GM23338 (cell line): Measurements from ENCODE around the gene ANAPC4. TPM values are rescaled to one million over a fixed set of nuclear protein-coding genes. Genes with fewer than 3 reads are reported as not detected.
A peak's percentile ranks its signal among the peaks of the same experiment; 100 is the strongest.

Source experiments
- ATAC-seq: fragments of 200-7000 bp; cut with Tn5 transposase; 3 replicates; pipeline ENCODE4 v1.9.1; 2020
- DNase-seq: peaks from one replicate; pipeline ENCODE4 v3.0.0-alpha.2; 2015; ENCODE audit warnings: low spot score
- H2AFZ ChIP-seq: fragments of 200-600 bp; sonication (generic); 2 replicates; pipeline ENCODE4 v1.8.0; 2016; ENCODE audit warnings: antibody characterized with exemption, mild to moderate bottlenecking, moderate library complexity
- H3F3A ChIP-seq: fragments of 200-600 bp; sonication (generic); replicated peaks from 2 replicates; pipeline ENCODE4 v1.8.0; 2017; ENCODE audit warnings: antibody characterized with exemption, mixed run types, low read depth
- H3K27ac ChIP-seq: fragments of 200-600 bp; sonication (generic); 2 replicates; pipeline ENCODE4 v1.6.1; 2016; ENCODE audit warnings: low read depth
- H3K27me3 ChIP-seq: fragments of 200-600 bp; sonication (generic); 2 replicates; pipeline ENCODE4 v1.8.0; 2016; ENCODE audit warnings: mild to moderate bottlenecking, mixed run types, moderate library complexity; ENCODE audit not compliant: insufficient read depth
- H3K36me3 ChIP-seq: fragments of 200-600 bp; sonication (generic); 2 replicates; pipeline ENCODE4 v1.8.0; 2016; ENCODE audit warnings: mild to moderate bottlenecking; ENCODE audit not compliant: insufficient read depth
- H3K4me1 ChIP-seq: fragments of 200-600 bp; sonication (generic); 2 replicates; pipeline ENCODE4 v1.8.0; 2016; ENCODE audit warnings: mild to moderate bottlenecking, moderate library complexity; ENCODE audit not compliant: insufficient read depth
- H3K4me2 ChIP-seq: fragments of 200-600 bp; sonication (generic); 2 replicates; pipeline ENCODE4 v1.7.1; 2017; ENCODE audit warnings: mixed run types
- H3K4me3 ChIP-seq: fragments of 200-600 bp; sonication (generic); 2 replicates; pipeline ENCODE4 v1.6.1; 2016; ENCODE audit warnings: mixed run types
- H3K79me2 ChIP-seq: fragments of 200-600 bp; sonication (generic); replicated peaks from 2 replicates; pipeline ENCODE4 v1.8.0; 2017; ENCODE audit warnings: mild to moderate bottlenecking; ENCODE audit not compliant: insufficient read depth
- H3K9me2 ChIP-seq: fragments of 200-600 bp; sonication (generic); 2 replicates; pipeline ENCODE4 v1.8.0; 2017; ENCODE audit not compliant: insufficient read depth
- H4K20me1 ChIP-seq: fragments of 200-600 bp; sonication (generic); replicated peaks from 2 replicates; pipeline ENCODE4 v1.8.0; 2017; ENCODE audit warnings: mild to moderate bottlenecking; ENCODE audit not compliant: insufficient read depth
- H3K27ac Mint-ChIP-seq: 2 replicates; pipeline ENCODE4 v1.8.0; 2020; ENCODE audit warnings: inconsistent platforms, mild to moderate bottlenecking, moderate library complexity, mixed read lengths
- H3K27me3 Mint-ChIP-seq: 3 replicates; pipeline ENCODE4 v1.8.0; 2022; ENCODE audit warnings: low read depth, mild to moderate bottlenecking, moderate library complexity, mixed read lengths, inconsistent platforms; ENCODE audit not compliant: insufficient read depth, poor library complexity
- H3K36me3 Mint-ChIP-seq: 3 replicates; pipeline ENCODE4 v1.8.0; 2021; ENCODE audit warnings: low read depth, mild to moderate bottlenecking, inconsistent platforms, moderate library complexity, mixed read lengths
- H3K4me1 Mint-ChIP-seq: 3 replicates; pipeline ENCODE4 v1.8.0; 2020; ENCODE audit warnings: mild to moderate bottlenecking, inconsistent platforms, mixed read lengths
- H3K4me3 Mint-ChIP-seq: 3 replicates; pipeline ENCODE4 v1.8.0; 2021; ENCODE audit warnings: moderate library complexity, mild to moderate bottlenecking, inconsistent platforms, mixed read lengths
- H3K9me3 Mint-ChIP-seq: 3 replicates; pipeline ENCODE4 v1.8.0; 2020; ENCODE audit warnings: moderate library complexity, mild to moderate bottlenecking, inconsistent platforms, mixed read lengths
- CREB1 ChIP-seq: fragments of 250-450 bp; sonication (Bioruptor Pico); IDR thresholded peaks from 2 replicates; pipeline ENCODE4 v1.5.0; 2020; ENCODE audit warnings: low read depth, mild to moderate bottlenecking, moderate library complexity
- JUNB ChIP-seq: IDR thresholded peaks from one replicate; pipeline ENCODE4 v1.6.1; 2016; ENCODE audit warnings: antibody characterized with exemption; ENCODE audit not compliant: unreplicated experiment
- POLR2AphosphoS5 ChIP-seq: IDR thresholded peaks from 2 replicates; pipeline ENCODE4 v1.6.1; 2016; ENCODE audit warnings: antibody characterized with exemption, low read depth
- STAT1 ChIP-seq: IDR thresholded peaks from one replicate; pipeline ENCODE4 v1.6.1; 2016; ENCODE audit warnings: antibody characterized with exemption; ENCODE audit not compliant: unreplicated experiment
- ZNF114 ChIP-seq: fragments of 250-450 bp; sonication (Bioruptor Pico); IDR thresholded peaks from 2 replicates; pipeline ENCODE4 v1.5.0; 2020; ENCODE audit warnings: mild to moderate bottlenecking, moderate library complexity
- ZNF331 ChIP-seq: fragments of 250-450 bp; sonication (Bioruptor Pico); IDR thresholded peaks from 2 replicates; pipeline ENCODE4 v1.5.0; 2020; ENCODE audit warnings: low read depth, mild to moderate bottlenecking, moderate library complexity
- polyA plus RNA-seq: library from polyadenylated mRNA; unstranded; fragments of >200 nt; fragmentation: Nextera tagmentation; extraction: Ambion mirVana; gene quantifications from 2 replicates; pipeline ENCODE4 v1.2.1, GENCODE V29; 2016
- total RNA-seq: library from RNA; depleted of rRNA; stranded (reverse); fragments of >200 nt; shearing (Covaris generic); gene quantifications from 2 replicates; pipeline ENCODE4 v1.2.3, GENCODE V29; 2014
- TF ChIP-seq, protein P1 (sequence below): IDR thresholded peaks from 2 replicates; pipeline ENCODE4 v1.6.1; 2016; ENCODE audit warnings: antibody characterized with exemption
- TF ChIP-seq, protein P2 (sequence below): fragments of 250-450 bp; sonication (Bioruptor Pico); IDR thresholded peaks from 2 replicates; pipeline ENCODE4 v1.5.0; 2020; ENCODE audit warnings: mild to moderate bottlenecking, moderate library complexity

The ANAPC4 gene
- total and polyA plus RNA-seq, 2 experiments from 2014 or later = 34.3 to 46.2 TPM

DNA sequence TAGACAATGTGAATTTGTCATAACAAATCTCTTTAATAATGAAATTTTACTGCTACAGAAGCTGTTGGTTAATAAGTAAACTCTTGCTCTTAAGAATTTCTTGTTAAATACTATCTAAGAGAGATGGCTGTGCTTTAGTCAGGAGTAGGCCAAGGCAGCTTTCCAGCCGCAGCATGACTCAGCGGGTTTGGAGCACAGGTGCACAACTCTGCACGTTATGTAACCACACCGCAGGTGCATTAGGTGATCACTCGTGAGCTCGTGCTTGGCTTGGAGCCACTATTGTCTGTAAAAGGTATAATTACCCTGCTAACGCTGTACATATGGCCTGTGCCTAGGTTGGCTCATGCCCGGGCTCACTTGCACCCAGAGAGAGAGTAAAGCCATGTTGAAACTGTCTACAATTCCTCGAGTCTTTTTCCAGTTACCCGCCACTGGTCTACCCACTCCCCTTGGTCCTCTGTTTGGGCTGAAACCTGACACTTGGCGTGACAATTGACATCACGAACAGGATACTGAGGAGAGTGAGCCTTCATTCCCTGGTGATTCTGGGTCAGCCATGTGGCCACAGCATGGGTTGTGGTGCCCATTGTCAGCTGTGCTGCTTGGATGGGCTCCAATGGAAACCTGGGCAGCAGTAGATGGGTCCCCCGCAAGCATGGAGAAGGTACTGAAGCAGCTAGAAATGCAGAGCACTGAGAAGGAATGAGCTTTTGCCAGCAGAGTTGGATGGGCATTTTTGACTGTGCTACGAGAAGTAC, 18.4 kb upstream of the ANAPC4 start:
- TF ChIP-seq STAT1 (no peak), POLR2AphosphoS5 (no peak), ZNF114 (no peak), CREB1 (CRISPR knock-in tag) (no peak), ZNF331 (CRISPR knock-in tag) (no peak), JUNB (no peak)
- TF ChIP-seq, protein P1, sequence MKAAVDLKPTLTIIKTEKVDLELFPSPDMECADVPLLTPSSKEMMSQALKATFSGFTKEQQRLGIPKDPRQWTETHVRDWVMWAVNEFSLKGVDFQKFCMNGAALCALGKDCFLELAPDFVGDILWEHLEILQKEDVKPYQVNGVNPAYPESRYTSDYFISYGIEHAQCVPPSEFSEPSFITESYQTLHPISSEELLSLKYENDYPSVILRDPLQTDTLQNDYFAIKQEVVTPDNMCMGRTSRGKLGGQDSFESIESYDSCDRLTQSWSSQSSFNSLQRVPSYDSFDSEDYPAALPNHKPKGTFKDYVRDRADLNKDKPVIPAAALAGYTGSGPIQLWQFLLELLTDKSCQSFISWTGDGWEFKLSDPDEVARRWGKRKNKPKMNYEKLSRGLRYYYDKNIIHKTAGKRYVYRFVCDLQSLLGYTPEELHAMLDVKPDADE = no peak
- TF ChIP-seq, protein P2, sequence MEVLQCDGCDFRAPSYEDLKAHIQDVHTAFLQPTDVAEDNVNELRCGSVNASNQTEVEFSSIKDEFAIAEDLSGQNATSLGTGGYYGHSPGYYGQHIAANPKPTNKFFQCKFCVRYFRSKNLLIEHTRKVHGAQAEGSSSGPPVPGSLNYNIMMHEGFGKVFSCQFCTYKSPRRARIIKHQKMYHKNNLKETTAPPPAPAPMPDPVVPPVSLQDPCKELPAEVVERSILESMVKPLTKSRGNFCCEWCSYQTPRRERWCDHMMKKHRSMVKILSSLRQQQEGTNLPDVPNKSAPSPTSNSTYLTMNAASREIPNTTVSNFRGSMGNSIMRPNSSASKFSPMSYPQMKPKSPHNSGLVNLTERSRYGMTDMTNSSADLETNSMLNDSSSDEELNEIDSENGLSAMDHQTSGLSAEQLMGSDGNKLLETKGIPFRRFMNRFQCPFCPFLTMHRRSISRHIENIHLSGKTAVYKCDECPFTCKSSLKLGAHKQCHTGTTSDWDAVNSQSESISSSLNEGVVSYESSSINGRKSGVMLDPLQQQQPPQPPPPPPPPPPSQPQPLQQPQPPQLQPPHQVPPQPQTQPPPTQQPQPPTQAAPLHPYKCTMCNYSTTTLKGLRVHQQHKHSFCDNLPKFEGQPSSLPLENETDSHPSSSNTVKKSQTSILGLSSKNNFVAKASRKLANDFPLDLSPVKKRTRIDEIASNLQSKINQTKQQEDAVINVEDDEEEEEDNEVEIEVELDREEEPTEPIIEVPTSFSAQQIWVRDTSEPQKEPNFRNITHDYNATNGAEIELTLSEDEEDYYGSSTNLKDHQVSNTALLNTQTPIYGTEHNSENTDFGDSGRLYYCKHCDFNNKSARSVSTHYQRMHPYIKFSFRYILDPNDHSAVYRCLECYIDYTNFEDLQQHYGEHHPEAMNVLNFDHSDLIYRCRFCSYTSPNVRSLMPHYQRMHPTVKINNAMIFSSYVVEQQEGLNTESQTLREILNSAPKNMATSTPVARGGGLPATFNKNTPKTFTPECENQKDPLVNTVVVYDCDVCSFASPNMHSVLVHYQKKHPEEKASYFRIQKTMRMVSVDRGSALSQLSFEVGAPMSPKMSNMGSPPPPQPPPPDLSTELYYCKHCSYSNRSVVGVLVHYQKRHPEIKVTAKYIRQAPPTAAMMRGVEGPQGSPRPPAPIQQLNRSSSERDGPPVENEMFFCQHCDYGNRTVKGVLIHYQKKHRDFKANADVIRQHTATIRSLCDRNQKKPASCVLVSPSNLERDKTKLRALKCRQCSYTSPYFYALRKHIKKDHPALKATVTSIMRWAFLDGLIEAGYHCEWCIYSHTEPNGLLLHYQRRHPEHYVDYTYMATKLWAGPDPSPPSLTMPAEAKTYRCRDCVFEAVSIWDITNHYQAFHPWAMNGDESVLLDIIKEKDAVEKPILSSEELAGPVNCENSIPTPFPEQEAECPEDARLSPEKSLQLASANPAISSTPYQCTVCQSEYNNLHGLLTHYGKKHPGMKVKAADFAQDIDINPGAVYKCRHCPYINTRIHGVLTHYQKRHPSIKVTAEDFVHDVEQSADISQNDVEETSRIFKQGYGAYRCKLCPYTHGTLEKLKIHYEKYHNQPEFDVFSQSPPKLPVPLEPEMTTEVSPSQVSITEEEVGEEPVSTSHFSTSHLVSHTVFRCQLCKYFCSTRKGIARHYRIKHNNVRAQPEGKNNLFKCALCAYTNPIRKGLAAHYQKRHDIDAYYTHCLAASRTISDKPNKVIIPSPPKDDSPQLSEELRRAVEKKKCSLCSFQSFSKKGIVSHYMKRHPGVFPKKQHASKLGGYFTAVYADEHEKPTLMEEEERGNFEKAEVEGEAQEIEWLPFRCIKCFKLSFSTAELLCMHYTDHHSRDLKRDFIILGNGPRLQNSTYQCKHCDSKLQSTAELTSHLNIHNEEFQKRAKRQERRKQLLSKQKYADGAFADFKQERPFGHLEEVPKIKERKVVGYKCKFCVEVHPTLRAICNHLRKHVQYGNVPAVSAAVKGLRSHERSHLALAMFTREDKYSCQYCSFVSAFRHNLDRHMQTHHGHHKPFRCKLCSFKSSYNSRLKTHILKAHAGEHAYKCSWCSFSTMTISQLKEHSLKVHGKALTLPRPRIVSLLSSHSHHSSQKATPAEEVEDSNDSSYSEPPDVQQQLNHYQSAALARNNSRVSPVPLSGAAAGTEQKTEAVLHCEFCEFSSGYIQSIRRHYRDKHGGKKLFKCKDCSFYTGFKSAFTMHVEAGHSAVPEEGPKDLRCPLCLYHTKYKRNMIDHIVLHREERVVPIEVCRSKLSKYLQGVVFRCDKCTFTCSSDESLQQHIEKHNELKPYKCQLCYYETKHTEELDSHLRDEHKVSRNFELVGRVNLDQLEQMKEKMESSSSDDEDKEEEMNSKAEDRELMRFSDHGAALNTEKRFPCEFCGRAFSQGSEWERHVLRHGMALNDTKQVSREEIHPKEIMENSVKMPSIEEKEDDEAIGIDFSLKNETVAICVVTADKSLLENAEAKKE (CRISPR knock-in tag) = no peak
- peaks cover 42% of the 10 kb centered on the region for H3K36me3 Mint-ChIP-seq
- no peak overlapping the region for H3K27ac Mint-ChIP-seq

More for the DNA sequence above, 18.4 kb upstream of the ANAPC4 start:
- H3K4me2 ChIP-seq = no peak overlapping the region
- no peaks in the 10 kb centered on the region for H3F3A ChIP-seq
- H3K9me3 Mint-ChIP-seq = peaks cover 19% of the 10 kb centered on the region
- 0 out of 2 replicates have a peak, but pooled peaks cover 4% of the 10 kb centered on the region for H3K9me2 ChIP-seq
- DNase-seq = peak; percentile 54
- peaks cover 4% of the 10 kb centered on the region; the same call in 1 of the 2 replicates for H3K36me3 ChIP-seq
- no peaks in the 10 kb centered on the region for H4K20me1 ChIP-seq
- no peaks in the 10 kb centered on the region for H3K4me1 Mint-ChIP-seq
- no peak overlapping the region for H3K4me3 Mint-ChIP-seq
- no peaks in the 10 kb centered on the region for H3K27me3 Mint-ChIP-seq
- no peaks in the 10 kb centered on the region for H3K79me2 ChIP-seq
- H2AFZ ChIP-seq = no peak overlapping the region
- no peak for ATAC-seq
- H3K4me1 ChIP-seq = no peaks in the 10 kb centered on the region
- no peak overlapping the region for H3K4me3 ChIP-seq
- H3K27me3 ChIP-seq = no peaks in the 10 kb centered on the region
- no peak overlapping the region for H3K27ac ChIP-seq
